ENCODE measurements around the gene LAD1. TPM values are rescaled to one million over a fixed set of nuclear protein-coding genes. Genes with fewer than 3 reads are reported as not detected.
A peak's percentile ranks its signal among the peaks of the same experiment; 100 is the strongest.

Gene LAD1
- total RNA-seq, 2 donors from 2014 or later, result 13.5 to 13.6 TPM

DNA sequence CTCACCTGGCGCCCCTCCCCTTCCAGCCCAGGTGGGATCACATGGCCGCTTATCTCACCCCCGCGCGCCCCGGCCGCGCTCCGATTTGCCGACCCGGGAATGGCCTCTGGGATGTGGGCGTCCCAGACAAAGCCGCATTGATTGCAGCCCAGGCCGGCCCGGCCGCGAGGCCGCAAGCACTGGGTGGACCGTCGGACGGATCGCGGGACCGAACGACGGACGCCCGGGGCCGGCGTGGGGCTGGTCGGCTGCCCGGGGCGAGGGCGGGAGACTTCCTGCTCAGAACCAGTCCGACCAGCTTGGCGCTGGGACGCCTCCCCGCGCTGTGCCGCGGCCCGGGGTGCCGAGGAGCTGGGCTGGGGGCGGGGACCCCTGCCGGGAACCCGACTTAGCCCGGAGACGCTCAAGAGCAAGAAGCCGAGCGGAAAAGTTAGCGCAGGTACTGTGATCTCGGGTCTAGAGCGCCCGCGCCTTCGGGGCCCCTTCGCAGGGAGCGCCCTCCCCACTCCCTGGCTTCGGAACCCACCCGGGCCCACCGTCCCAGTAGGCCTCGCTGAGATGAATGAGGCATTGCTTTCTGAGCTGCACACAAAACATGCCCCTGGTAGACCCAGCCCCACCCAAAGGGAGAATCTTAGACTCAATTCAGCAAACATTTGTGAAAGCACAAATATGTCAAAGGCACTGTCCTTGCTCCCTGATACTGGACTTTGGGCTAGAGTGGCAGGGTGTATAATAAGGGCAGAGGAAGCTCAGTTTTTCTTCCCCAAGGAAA lies 415 bp upstream of the LAD1 start:
- 8 to 13% methylated on average over 40 to 62 of the region's 62 CpGs for WGBS, 2 experiments (ENCODE audit: insufficient coverage in 1 of 2, insufficient read length in 1 of 2)
- no peaks in the 10 kb centered on the region for H3K4me1 ChIP-seq (ENCODE audit: control insufficient read depth, insufficient read depth, low read length)

DNA sequence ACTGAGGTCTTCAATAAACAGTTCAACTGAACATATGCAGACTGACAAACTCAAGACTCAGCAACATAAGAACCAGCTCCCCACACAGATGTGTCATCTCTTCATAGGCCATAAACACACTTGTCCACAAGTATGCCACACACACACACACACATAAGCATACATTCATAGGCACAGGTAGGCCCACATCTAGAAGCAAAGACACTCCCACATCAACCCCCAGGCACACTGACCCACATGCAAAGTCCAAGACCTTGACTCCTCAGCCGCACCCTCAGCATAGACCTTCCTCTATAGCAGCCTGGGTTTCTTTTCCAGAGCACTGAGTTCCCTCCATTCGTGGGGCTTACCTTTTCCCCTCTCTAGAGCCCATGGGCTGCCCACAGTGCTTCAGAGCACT lies 1.4 kb downstream of the LAD1 start:
- no peak for DNase-seq
- Histone ChIP-seq H3K27ac (ENCODE audit: low read depth, low read length) (no peak overlapping the region), H3K36me3 (ENCODE audit: control insufficient read depth, insufficient read depth, low read length) (no peaks in the 10 kb centered on the region), H3K9me3 (ENCODE audit: control insufficient read depth, low read length) (no peaks in the 10 kb centered on the region), H3K9ac (ENCODE audit: extremely low read depth, low read length, poor library complexity, severe bottlenecking) (no peak overlapping the region), H3K4me1 (ENCODE audit: control insufficient read depth, insufficient read depth, low read length) (no peaks in the 10 kb centered on the region), H3K27me3 (ENCODE audit: control insufficient read depth, insufficient read depth, low read length, poor library complexity, severe bottlenecking) (peaks cover 48% of the 10 kb centered on the region), H3K4me3 (ENCODE audit: low read length) (no peak overlapping the region)
- Mint-ChIP-seq H3K27ac (no peak overlapping the region), H3K27me3 (ENCODE audit: insufficient read depth) (peaks cover 20% of the 10 kb centered on the region), H3K4me3 (peak overlapping the region; percentile 56), H3K9me3 (no peaks in the 10 kb centered on the region), H3K36me3 (ENCODE audit: low read depth) (no peaks in the 10 kb centered on the region), H3K4me1 (peaks cover 34% of the 10 kb centered on the region)
- WGBS, 2 experiments (ENCODE audit: insufficient coverage in 1 of 2, insufficient read length in 1 of 2), result 84% methylated on average over 2 of the region's 2 CpGs; no CpG with 5 or more reads in 1 of the 2 experiments
- no peak for TF ChIP-seq CTCF (conservative IDR thresholded peaks at IDR 0.05)

More for the DNA sequence above, 415 bp upstream of the LAD1 start:
- TF ChIP-seq CTCF (conservative IDR thresholded peaks at IDR 0.05), result no peak
- Mint-ChIP-seq H3K4me1 (peaks cover 30% of the 10 kb centered on the region), H3K27ac (no peak overlapping the region), H3K9me3 (no peaks in the 10 kb centered on the region), H3K4me3 (peak overlapping the region; percentile 56), H3K27me3 (ENCODE audit: insufficient read depth) (peaks cover 20% of the 10 kb centered on the region), H3K36me3 (ENCODE audit: low read depth) (no peaks in the 10 kb centered on the region)
- H3K36me3 ChIP-seq (ENCODE audit: control insufficient read depth, insufficient read depth, low read length), result no peaks in the 10 kb centered on the region
- no peak overlapping the region for H3K27ac ChIP-seq (ENCODE audit: low read depth, low read length)
- peaks cover 48% of the 10 kb centered on the region for H3K27me3 ChIP-seq (ENCODE audit: control insufficient read depth, insufficient read depth, low read length, poor library complexity, severe bottlenecking)
- peak; percentile 91 for DNase-seq
- H3K4me3 ChIP-seq (ENCODE audit: low read length), result peak overlapping the region; percentile 71
- peak overlapping the region; percentile 57 for H3K9ac ChIP-seq (ENCODE audit: extremely low read depth, low read length, poor library complexity, severe bottlenecking)
- H3K9me3 ChIP-seq (ENCODE audit: control insufficient read depth, low read length), result no peaks in the 10 kb centered on the region

- Mint-ChIP-seq H3K4me1 (peaks cover 39% of the 10 kb centered on the region), H3K36me3 (ENCODE audit: low read depth) (no peaks in the 10 kb centered on the region), H3K9me3 (no peaks in the 10 kb centered on the region), H3K4me3 (no peak overlapping the region), H3K27me3 (ENCODE audit: insufficient read depth) (peaks cover 20% of the 10 kb centered on the region), H3K27ac (no peak overlapping the region)
- no peak for DNase-seq
- no peak overlapping the region for H3K27ac ChIP-seq (ENCODE audit: low read depth, low read length)
- no peak for TF ChIP-seq CTCF (conservative IDR thresholded peaks at IDR 0.05)
- no peaks in the 10 kb centered on the region for H3K9me3 ChIP-seq (ENCODE audit: control insufficient read depth, low read length)
- H3K4me1 ChIP-seq (ENCODE audit: control insufficient read depth, insufficient read depth, low read length), result no peaks in the 10 kb centered on the region
- no peak overlapping the region for H3K9ac ChIP-seq (ENCODE audit: extremely low read depth, low read length, poor library complexity, severe bottlenecking)
- H3K4me3 ChIP-seq (ENCODE audit: low read length), result no peak overlapping the region
- WGBS, 2 experiments (ENCODE audit: insufficient coverage in 1 of 2, insufficient read length in 1 of 2), result 91 to 98% methylated on average over 4 to 10 of the region's 10 CpGs
- peaks cover 41% of the 10 kb centered on the region for H3K27me3 ChIP-seq (ENCODE audit: control insufficient read depth, insufficient read depth, low read length, poor library complexity, severe bottlenecking)
- no peaks in the 10 kb centered on the region for H3K36me3 ChIP-seq (ENCODE audit: control insufficient read depth, insufficient read depth, low read length)
Observed at GRCh38 chr1:201396861-201397464, 2.2 kb downstream of the LAD1 start.

Data from endodermal cell (in vitro differentiated cells).